Breast epithelium (tissue), 3 donors: ENCODE results near the gene TBC1D1.

Experiments
- POLR2A ChIP-seq: fragments of 450-650 bp; IDR thresholded peaks from one replicate; pipeline ENCODE4 v1.6.1; 2016; ENCODE audit warnings: antibody characterized with exemption, mild to moderate bottlenecking, moderate library complexity
- TF ChIP-seq, protein P1 (sequence below), 3 donors: fragments of 450-650 bp; IDR thresholded peaks; one replicate each; pipeline ENCODE4 v1.5.1; 2016 to 2017; ENCODE audit warnings: antibody characterized with exemption in 3 of 3, mild to moderate bottlenecking in 3 of 3, moderate library complexity in 3 of 3

- TF ChIP-seq, protein P1, sequence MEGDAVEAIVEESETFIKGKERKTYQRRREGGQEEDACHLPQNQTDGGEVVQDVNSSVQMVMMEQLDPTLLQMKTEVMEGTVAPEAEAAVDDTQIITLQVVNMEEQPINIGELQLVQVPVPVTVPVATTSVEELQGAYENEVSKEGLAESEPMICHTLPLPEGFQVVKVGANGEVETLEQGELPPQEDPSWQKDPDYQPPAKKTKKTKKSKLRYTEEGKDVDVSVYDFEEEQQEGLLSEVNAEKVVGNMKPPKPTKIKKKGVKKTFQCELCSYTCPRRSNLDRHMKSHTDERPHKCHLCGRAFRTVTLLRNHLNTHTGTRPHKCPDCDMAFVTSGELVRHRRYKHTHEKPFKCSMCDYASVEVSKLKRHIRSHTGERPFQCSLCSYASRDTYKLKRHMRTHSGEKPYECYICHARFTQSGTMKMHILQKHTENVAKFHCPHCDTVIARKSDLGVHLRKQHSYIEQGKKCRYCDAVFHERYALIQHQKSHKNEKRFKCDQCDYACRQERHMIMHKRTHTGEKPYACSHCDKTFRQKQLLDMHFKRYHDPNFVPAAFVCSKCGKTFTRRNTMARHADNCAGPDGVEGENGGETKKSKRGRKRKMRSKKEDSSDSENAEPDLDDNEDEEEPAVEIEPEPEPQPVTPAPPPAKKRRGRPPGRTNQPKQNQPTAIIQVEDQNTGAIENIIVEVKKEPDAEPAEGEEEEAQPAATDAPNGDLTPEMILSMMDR (IDR thresholded peaks at IDR 0.05) = no peak
- TF ChIP-seq POLR2A = no peak
Observed at GRCh38 chr4:37991623-37992410, 100.9 kb downstream of the TBC1D1 start.
